ENCODE measurements around the gene NDP.
A peak's percentile ranks its signal among the peaks of the same experiment; 100 is the strongest.

Gene NDP

DNA sequence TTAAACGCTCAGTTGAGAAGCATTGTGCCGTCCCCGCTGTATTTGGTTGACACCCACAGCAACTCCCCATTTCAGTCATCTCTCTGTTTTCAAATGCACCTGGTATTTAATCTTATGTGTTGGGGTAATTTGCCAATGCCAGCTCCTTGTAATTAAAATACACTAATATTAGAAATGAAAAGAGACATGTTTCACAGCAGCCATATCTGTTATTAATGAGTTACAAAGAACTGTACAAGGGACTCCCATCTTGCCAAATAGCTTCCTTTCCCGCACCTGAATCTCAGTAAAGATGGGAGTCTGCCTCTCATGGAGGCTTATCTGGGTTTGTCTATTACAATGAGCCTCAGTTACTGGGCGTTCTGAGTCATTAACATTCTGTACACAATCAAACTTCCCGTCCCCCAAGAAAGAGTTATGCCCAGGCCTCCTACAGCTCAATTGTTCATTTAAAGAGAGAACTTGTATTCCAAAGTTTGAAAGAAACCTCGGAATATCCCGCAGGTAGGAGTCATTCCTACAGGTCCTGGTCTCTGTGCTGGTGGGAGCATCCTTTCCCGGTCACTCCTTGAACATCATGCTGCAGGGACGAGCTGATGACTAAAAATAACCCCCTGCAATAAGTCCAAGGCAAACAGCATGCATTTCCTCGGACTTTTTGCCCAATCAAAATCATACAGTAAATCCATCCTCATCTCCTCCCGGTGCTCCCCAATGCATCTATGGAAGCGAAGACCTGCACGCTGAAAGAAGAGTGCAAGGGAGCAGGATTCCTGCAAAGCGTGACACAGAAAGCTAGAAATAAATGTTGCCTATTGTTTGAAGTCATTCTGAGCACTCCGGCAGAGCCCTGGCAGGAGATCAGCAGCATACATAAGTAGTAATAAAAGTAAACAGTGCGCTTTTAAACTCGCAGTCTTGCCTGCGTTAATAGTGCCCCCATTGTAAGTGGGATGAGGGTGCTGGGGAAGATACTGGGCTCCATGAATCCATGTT, 926 bp downstream of the NDP start:
- Histone ChIP-seq H3K36me3 (no peaks in the 10 kb centered on the region), H3K9me3 (no peaks in the 10 kb centered on the region), H3K4me3 (peak overlapping the region in 1 of 2 donors; percentile 38), H3K27me3 (no peaks in the 10 kb centered on the region), H3K4me1 (peaks cover 0 to 12% (median 8%) of the 10 kb centered on the region in 4 donors), H3K27ac (no peak overlapping the region)
- intact Hi-C loops (cut with DNase I; ENCODE audit: low total_unique reads), result no loop called here
- no peak for DNase-seq
- TF ChIP-seq, protein P1, sequence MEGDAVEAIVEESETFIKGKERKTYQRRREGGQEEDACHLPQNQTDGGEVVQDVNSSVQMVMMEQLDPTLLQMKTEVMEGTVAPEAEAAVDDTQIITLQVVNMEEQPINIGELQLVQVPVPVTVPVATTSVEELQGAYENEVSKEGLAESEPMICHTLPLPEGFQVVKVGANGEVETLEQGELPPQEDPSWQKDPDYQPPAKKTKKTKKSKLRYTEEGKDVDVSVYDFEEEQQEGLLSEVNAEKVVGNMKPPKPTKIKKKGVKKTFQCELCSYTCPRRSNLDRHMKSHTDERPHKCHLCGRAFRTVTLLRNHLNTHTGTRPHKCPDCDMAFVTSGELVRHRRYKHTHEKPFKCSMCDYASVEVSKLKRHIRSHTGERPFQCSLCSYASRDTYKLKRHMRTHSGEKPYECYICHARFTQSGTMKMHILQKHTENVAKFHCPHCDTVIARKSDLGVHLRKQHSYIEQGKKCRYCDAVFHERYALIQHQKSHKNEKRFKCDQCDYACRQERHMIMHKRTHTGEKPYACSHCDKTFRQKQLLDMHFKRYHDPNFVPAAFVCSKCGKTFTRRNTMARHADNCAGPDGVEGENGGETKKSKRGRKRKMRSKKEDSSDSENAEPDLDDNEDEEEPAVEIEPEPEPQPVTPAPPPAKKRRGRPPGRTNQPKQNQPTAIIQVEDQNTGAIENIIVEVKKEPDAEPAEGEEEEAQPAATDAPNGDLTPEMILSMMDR (IDR thresholded peaks at IDR 0.05), result no peak

DNA sequence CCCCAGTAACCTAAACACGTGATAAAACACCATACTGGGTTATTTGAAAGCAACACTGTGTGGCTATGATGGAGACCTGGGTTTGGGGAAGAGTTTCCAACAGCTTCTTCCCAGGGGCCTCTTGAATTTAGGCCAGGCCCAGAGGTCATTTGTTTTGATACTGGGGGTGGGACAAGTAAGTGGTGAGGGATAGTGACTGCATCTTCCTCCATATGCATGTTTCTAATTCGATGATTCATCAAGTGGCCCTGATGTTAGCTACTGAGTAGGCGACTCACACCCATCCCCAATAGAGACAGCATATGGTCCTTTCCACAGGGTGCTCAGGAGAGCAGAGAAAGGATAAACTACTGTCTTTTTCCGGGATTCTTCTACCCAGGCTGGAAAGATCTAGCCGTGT, 2.7 kb downstream of the NDP start:
- intact Hi-C loops (cut with DNase I; ENCODE audit: low total_unique reads), result no loop called here
- Histone ChIP-seq H3K4me1 (peaks cover 0 to 12% (median 8%) of the 10 kb centered on the region in 4 donors), H3K27me3 (no peaks in the 10 kb centered on the region), H3K27ac (peak overlapping the region in 1 of 2 donors; percentile 15), H3K36me3 (no peaks in the 10 kb centered on the region), H3K9me3 (no peaks in the 10 kb centered on the region), H3K4me3 (no peak overlapping the region)
- no peak for DNase-seq
- TF ChIP-seq, protein P1 (IDR thresholded peaks at IDR 0.05), result no peak

DNA sequence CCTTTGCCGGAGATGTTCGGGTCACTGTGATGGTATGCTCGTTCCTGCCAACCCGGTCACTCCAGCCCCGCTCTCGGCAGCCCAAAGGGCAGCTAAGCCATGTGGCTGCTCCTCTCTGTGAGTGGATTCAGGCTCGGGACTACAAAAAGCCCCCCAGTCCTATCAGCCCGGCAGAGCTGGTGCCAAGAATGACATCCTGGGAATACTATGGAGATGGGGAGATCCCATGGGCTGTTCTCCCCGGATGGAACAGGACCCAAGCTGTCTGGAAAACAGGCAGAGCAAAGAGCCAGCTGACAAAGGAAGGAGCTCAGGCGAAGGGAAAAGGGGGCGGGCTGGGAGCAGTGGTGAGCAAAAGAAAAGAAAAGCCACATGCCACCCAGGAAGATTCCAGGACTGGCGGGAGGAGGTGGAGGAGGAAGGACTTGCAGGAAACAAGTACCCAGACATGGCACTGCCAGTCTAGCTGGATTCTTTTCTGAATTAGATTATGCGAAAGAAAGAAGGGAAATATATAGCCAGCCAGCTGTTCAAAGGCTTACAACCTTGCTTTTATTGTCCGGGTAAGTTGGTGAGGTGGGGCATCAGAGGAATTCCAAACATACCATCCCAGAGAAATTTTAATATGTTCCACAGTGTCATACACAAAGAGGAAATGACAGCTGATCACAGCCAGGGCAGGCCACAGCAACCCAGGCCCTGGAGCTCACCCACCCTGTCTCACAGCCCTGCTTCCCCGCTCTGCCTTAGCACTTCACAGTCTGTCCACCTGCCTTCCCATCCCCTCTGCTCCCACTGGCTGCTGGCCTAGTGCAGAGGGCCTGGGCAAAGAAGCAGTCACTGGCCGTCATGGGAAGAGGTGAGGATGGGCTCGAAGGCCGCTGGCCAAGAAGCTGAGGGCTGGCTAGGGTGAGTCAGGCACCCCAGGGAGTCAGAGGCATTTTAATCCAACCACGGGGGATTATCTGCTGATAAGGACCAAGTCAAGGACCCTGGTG, 3.4 kb downstream of the NDP start:
- intact Hi-C loops (cut with DNase I; ENCODE audit: low total_unique reads), result no loop called here
- Histone ChIP-seq H3K27ac (peak overlapping the region in 1 of 2 donors; percentile 15), H3K4me3 (no peak overlapping the region), H3K9me3 (no peaks in the 10 kb centered on the region), H3K36me3 (no peaks in the 10 kb centered on the region), H3K4me1 (peaks cover 0 to 12% (median 8%) of the 10 kb centered on the region in 4 donors), H3K27me3 (no peaks in the 10 kb centered on the region)
- TF ChIP-seq, protein P1 (IDR thresholded peaks at IDR 0.05), result no peak
- no peak for DNase-seq

DNA sequence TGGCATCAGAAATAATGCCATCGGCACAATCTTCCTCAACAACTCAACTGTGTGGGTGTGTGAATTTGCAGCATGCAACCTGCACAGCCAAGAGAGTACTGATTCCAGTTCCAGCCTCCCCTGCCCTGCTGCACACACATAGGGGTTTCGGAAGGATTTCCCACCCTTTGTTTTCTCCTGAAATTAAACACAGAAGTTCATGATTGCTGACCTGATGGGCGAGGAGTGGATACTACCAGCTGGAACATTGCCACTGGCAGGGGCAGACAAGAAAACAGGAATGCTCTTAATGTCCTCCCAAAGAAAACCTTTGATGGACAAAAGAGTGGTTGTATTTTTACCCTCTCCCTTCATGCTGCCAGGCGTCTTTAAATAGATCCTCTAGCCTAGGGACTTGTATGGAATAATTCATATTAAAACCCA, 4.8 kb downstream of the NDP start:
- H3K4me3 ChIP-seq, result no peak overlapping the region
- no peak overlapping the region for H3K27ac ChIP-seq
- intact Hi-C loops (cut with DNase I; ENCODE audit: low total_unique reads), result no loop called here
- DNase-seq, result no peak
- TF ChIP-seq, protein P1 (IDR thresholded peaks at IDR 0.05), result no peak
- no peaks in the 10 kb centered on the region for H3K27me3 ChIP-seq
- peaks cover 0 to 12% (median 8%) of the 10 kb centered on the region in 4 donors for H3K4me1 ChIP-seq
- H3K36me3 ChIP-seq, result no peaks in the 10 kb centered on the region
- no peaks in the 10 kb centered on the region for H3K9me3 ChIP-seq

DNA sequence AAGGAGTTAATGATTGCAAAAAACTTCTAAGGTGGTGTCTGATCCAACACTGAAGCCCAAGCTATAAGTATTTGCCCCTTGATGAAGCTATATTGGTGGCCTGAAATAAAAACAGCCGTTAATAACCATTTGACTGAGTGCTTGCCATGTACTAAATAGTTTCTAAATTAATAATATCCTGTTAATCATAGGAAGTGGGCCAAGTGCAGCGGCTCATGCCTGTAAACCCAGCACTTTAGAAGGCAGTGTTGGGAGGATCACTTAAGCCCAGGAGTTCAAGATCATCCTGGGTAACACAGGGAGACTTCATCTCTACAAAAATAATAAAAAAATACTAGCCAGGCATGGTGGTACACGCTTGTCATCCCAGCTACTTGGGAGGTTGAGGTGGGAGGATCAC, 8.3 kb downstream of the NDP start:
- no peaks in the 10 kb centered on the region for H3K27me3 ChIP-seq
- no peaks in the 10 kb centered on the region for H3K36me3 ChIP-seq
- H3K27ac ChIP-seq, result no peak overlapping the region
- H3K4me3 ChIP-seq, result no peak overlapping the region
- TF ChIP-seq, protein P1 (IDR thresholded peaks at IDR 0.05), result no peak
- peaks cover 0 to 3% (median 0%) of the 10 kb centered on the region in 3 donors for H3K9me3 ChIP-seq
- intact Hi-C loops (cut with DNase I; ENCODE audit: low total_unique reads), result no loop called here
- no peak for DNase-seq
- H3K4me1 ChIP-seq, result peaks cover 0 to 7% (median under 1%) of the 10 kb centered on the region in 4 donors

Measured in tibial artery (tissue), 4 donors.